NCI-H2029 treated with DMSO at 0.1 percent for 48 hours (cell line): ENCODE measurements around the gene FOXB2.

Source experiments
- DNase-seq: peaks from one replicate; lab custom pipeline; 2025; lab: John Stamatoyannopoulos, UW

FOXB2 gene

DNA sequence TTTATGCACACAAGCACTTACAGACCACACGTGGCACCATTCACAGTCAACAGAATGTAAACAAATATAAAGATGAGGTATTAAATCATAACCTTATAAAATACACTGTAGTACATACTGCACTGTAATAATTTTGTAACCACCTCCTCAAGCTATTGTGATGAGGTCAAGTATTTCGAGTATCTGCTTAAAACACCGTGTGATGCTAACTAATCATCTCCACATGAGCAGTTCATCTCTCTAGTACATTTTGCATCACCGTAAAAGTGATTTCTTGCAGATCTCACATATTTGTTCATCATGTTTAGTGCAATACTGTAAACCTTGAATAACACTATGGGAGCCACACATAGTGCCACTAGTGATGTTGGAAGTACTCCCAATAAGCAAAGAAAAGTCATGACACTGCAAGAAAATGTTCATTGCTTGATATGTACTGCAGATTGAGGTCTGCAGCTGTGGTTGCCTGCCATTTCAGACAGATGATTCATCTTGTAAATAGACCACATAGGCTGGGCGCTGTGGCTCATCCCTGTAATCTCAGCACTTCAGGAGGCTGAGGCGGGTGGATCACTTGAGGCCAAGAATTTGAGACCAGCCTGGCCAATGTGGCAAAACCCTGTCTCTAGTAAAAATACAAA lies 44.3 kb downstream of the FOXB2 start:
- no peak for DNase-seq

DNA sequence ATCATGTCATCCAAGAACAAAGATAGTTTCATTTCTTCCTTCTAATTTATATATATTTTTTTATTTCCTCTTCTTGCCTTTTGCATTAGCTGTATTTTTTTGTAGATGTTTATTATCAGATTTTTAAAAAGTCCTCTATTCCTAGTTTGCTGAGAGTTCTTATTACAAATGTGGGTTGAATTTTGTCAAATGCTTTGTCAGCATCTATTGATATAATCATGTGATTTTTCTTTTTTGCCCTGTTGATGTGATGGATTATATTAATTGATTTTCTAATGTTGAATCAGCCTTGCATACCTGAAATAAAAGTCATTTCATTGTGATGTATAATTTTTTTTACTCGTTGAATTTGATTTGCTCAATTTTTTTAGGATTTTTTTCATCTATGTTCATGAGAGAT lies 46.9 kb downstream of the FOXB2 start:
- no peak for DNase-seq
